CD8-positive, alpha-beta memory T cell (primary cell): Measurements from ENCODE around the gene PSRC1. TPM values are rescaled to one million over a fixed set of nuclear protein-coding genes. Genes with fewer than 3 reads are reported as not detected.
A peak's percentile ranks its signal among the peaks of the same experiment; 100 is the strongest.

Experiments
- CTCF ChIA-PET: fragments of 350-600 bp; sonication (Branson Sonifier 250); formaldehyde crosslinking; loops from one replicate; lab custom pipeline; 2021; ENCODE audit warnings: antibody characterized with exemption; lab: Charles Lee
- POLR2A ChIA-PET: fragments of 350-600 bp; sonication (Branson Sonifier 250); formaldehyde crosslinking; loops from one replicate; lab custom pipeline; 2021; ENCODE audit warnings: antibody characterized with exemption; lab: Charles Lee
- DNase-seq, 5 donors: peaks; one replicate each; pipeline versions ENCODE4 v3.0.0 to v3.0.0-alpha.2; 2020 to 2022; ENCODE audit warnings: mixed read lengths in 1 of 5
- H3K27ac ChIP-seq: one replicate; pipeline ENCODE4 v1.7.0; 2013; ENCODE audit warnings: low read depth, mild to moderate bottlenecking, low read length, moderate library complexity
- H3K27me3 ChIP-seq: 2 replicates; pipeline ENCODE4 v1.7.0; 2013; ENCODE audit warnings: low read length, mild to moderate bottlenecking; ENCODE audit not compliant: insufficient read depth, poor library complexity, severe bottlenecking
- H3K36me3 ChIP-seq: 2 replicates; pipeline ENCODE4 v1.7.0; 2013; ENCODE audit warnings: mild to moderate bottlenecking, low read length, moderate library complexity; ENCODE audit not compliant: insufficient read depth
- H3K4me1 ChIP-seq: 2 replicates; pipeline ENCODE4 v1.7.0; 2013; ENCODE audit warnings: mild to moderate bottlenecking, low read length, moderate library complexity; ENCODE audit not compliant: insufficient read depth
- H3K4me3 ChIP-seq: 2 replicates; pipeline ENCODE4 v1.7.0; 2013; ENCODE audit warnings: mild to moderate bottlenecking, low read length
- H3K9me3 ChIP-seq: 2 replicates; pipeline ENCODE4 v1.7.0; 2013; ENCODE audit warnings: mild to moderate bottlenecking, low read length
- H3K27ac Mint-ChIP-seq, 8 donors: one replicate each; pipeline ENCODE4 v1.8.0; 2020 to 2021; ENCODE audit warnings: mixed read lengths in 8 of 8, mild to moderate bottlenecking in 6 of 8, inconsistent platforms in 3 of 8, moderate library complexity in 3 of 8
- H3K27me3 Mint-ChIP-seq, 2 donors: one replicate each; pipeline ENCODE4 v1.8.0; 2020 to 2021; ENCODE audit warnings: mixed read lengths in 2 of 2, mild to moderate bottlenecking in 1 of 2, moderate library complexity in 1 of 2
- H3K36me3 Mint-ChIP-seq, 3 donors: one replicate each; pipeline ENCODE4 v1.8.0; 2020 to 2021; ENCODE audit warnings: mixed read lengths in 3 of 3, inconsistent platforms in 1 of 3, mild to moderate bottlenecking in 1 of 3
- H3K4me1 Mint-ChIP-seq, 3 donors: one replicate each; pipeline ENCODE4 v1.8.0; 2020 to 2021; ENCODE audit warnings: mixed read lengths in 3 of 3, inconsistent platforms in 1 of 3, mild to moderate bottlenecking in 1 of 3
- H3K4me3 Mint-ChIP-seq, 7 donors: one replicate each; pipeline ENCODE4 v1.8.0; 2020 to 2021; ENCODE audit warnings: mixed read lengths in 7 of 7, mild to moderate bottlenecking in 6 of 7, moderate library complexity in 4 of 7, inconsistent platforms in 2 of 7
- H3K9me3 Mint-ChIP-seq, 5 donors: one replicate each; pipeline ENCODE4 v1.8.0; 2020 to 2022; ENCODE audit warnings: mixed read lengths in 5 of 5, mild to moderate bottlenecking in 3 of 5, moderate library complexity in 2 of 5, inconsistent platforms in 1 of 5
- polyA plus RNA-seq: library from polyadenylated mRNA; unstranded; fragments of 300-500 nt; fragmentation: Illumina TruSeq; gene quantifications from one replicate; pipeline ENCODE4 v1.2.3, GENCODE V29; 2021
- total RNA-seq, 2 experiments: library from RNA; stranded (reverse); gene quantifications; one replicate each; pipeline ENCODE4 v1.2.3, GENCODE V29; 2021

Gene PSRC1
- total and polyA plus RNA-seq, 3 experiments from 2014 or later: 0.59 to 5.8 (median 5.4) TPM

- no peak overlapping the region for H3K4me3 Mint-ChIP-seq
- H3K27me3 ChIP-seq: no peaks in the 10 kb centered on the region
- H3K27ac ChIP-seq: no peak overlapping the region
- no peaks in the 10 kb centered on the region for H3K4me1 ChIP-seq
- H3K4me1 Mint-ChIP-seq: peaks cover 0 to 16% (median 3%) of the 10 kb centered on the region in 3 donors
- DNase-seq: no peak
- no peaks in the 10 kb centered on the region for H3K9me3 Mint-ChIP-seq
- peaks cover 0 to 2% (median 0%) of the 10 kb centered on the region in 3 donors for H3K36me3 Mint-ChIP-seq
- peak overlapping the region in 1 of 8 donors; percentile 22 for H3K27ac Mint-ChIP-seq
- no peaks in the 10 kb centered on the region for H3K27me3 Mint-ChIP-seq
- POLR2A ChIA-PET: no interaction called here
- CTCF ChIA-PET: interaction anchor here (1.3 kb wide), 1 partner anchor 275 kb away, joined by 5 read pairs; no protein-coding TSS in a partner anchor
- no peaks in the 10 kb centered on the region for H3K36me3 ChIP-seq
- no peaks in the 10 kb centered on the region for H3K9me3 ChIP-seq
- no peak overlapping the region for H3K4me3 ChIP-seq
Measured at GRCh38 chr1:109257682-109258421, 25.1 kb downstream of the PSRC1 start.

- H3K27ac ChIP-seq: no peak overlapping the region
- H3K36me3 ChIP-seq: no peaks in the 10 kb centered on the region
- POLR2A ChIA-PET: no interaction called here
- no peaks in the 10 kb centered on the region for H3K9me3 ChIP-seq
- Mint-ChIP-seq H3K9me3 (no peaks in the 10 kb centered on the region), H3K4me3 (peak overlapping the region in 1 of 7 donors; percentile 34), H3K36me3 (peaks cover 0 to 2% (median 0%) of the 10 kb centered on the region in 3 donors), H3K27ac (peak overlapping the region in 1 of 8 donors; percentile 37), H3K4me1 (peaks cover 0 to 23% (median 6%) of the 10 kb centered on the region in 3 donors), H3K27me3 (no peaks in the 10 kb centered on the region)
- no peaks in the 10 kb centered on the region for H3K4me1 ChIP-seq
- H3K27me3 ChIP-seq: no peaks in the 10 kb centered on the region
- no peak overlapping the region for H3K4me3 ChIP-seq
- no peak for DNase-seq
- CTCF ChIA-PET: interaction anchor here (0.7 to 1.3 kb wide), 2 partner anchors 276 to 297 kb away, joined by 3 to 5 read pairs; no protein-coding TSS in a partner anchor
Measured at GRCh38 chr1:109256971-109257681, 25.8 kb downstream of the PSRC1 start.

- Mint-ChIP-seq H3K27ac (no peak overlapping the region), H3K27me3 (no peaks in the 10 kb centered on the region), H3K36me3 (peaks cover 0 to 2% (median 0%) of the 10 kb centered on the region in 3 donors), H3K4me3 (peak overlapping the region in 1 of 7 donors; percentile 84), H3K4me1 (peaks cover 0 to 29% (median 6%) of the 10 kb centered on the region in 3 donors), H3K9me3 (no peaks in the 10 kb centered on the region)
- DNase-seq: no peak
- no peaks in the 10 kb centered on the region for H3K27me3 ChIP-seq
- ChIA-PET POLR2A (no interaction called here), CTCF (interaction anchor here (0.6 kb wide), 1 partner anchor 10 kb away, joined by 3 read pairs; no protein-coding TSS in a partner anchor)
- H3K27ac ChIP-seq: no peak overlapping the region
- no peaks in the 10 kb centered on the region for H3K4me1 ChIP-seq
- H3K9me3 ChIP-seq: no peaks in the 10 kb centered on the region
- H3K4me3 ChIP-seq: no peak overlapping the region
- no peaks in the 10 kb centered on the region for H3K36me3 ChIP-seq
Measured at GRCh38 chr1:109256085-109256484, 26.9 kb downstream of the PSRC1 start.

- no peak overlapping the region for H3K27ac Mint-ChIP-seq
- no peak overlapping the region for H3K4me3 Mint-ChIP-seq
- no peak overlapping the region for H3K4me3 ChIP-seq
- H3K9me3 Mint-ChIP-seq: no peaks in the 10 kb centered on the region
- no peaks in the 10 kb centered on the region for H3K9me3 ChIP-seq
- ChIA-PET POLR2A (no interaction called here), CTCF (interaction anchor here (0.6 kb wide), 1 partner anchor 10 kb away, joined by 3 read pairs; no protein-coding TSS in a partner anchor)
- no peaks in the 10 kb centered on the region for H3K27me3 ChIP-seq
- no peaks in the 10 kb centered on the region for H3K4me1 ChIP-seq
- H3K4me1 Mint-ChIP-seq: peaks cover 0 to 33% (median 6%) of the 10 kb centered on the region in 3 donors
- H3K27ac ChIP-seq: peak overlapping the region; percentile 38
- peaks cover 0 to 2% (median 0%) of the 10 kb centered on the region in 3 donors for H3K36me3 Mint-ChIP-seq
- DNase-seq: no peak
- H3K36me3 ChIP-seq: no peaks in the 10 kb centered on the region
- H3K27me3 Mint-ChIP-seq: no peaks in the 10 kb centered on the region
Measured at GRCh38 chr1:109255678-109256077, 27.3 kb downstream of the PSRC1 start.

DNA sequence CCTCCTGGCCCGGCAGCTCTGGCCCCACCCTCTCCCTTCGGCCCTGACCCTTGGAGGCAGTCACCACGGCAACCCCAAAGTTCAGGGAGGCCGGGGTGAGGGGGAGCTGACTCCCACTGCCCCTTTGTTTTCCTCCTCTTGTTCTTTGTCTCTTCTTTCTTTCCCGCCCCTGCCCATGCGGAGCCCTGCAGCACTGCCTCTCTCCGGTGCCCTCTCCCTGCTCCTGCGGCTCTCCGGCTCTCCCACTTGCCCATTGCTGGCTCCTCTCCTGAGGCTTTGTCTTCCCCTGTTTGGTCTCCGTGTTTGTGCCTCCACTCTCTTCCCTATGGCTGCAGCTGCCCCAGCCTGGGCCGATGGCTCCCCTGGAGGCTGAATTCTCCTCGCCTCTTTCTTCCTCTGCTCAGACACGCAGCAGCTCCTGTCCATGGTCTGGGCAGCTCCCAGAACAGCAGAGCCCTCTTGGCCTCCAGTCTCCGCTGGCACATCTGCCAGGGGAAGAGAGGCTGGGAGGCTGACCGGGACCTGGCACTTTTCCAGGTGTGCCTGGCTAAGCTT lies 27.8 kb downstream of the PSRC1 start:
- DNase-seq: no peak
- H3K27me3 ChIP-seq: no peaks in the 10 kb centered on the region
- Mint-ChIP-seq H3K9me3 (no peaks in the 10 kb centered on the region), H3K27me3 (no peaks in the 10 kb centered on the region), H3K36me3 (peaks cover 0 to 2% (median 0%) of the 10 kb centered on the region in 3 donors), H3K4me3 (no peak overlapping the region), H3K27ac (no peak overlapping the region), H3K4me1 (peaks cover 0 to 34% (median 6%) of the 10 kb centered on the region in 3 donors)
- H3K36me3 ChIP-seq: no peaks in the 10 kb centered on the region
- peak overlapping the region; percentile 38 for H3K27ac ChIP-seq
- no peak overlapping the region for H3K4me3 ChIP-seq
- POLR2A ChIA-PET: no interaction called here
- CTCF ChIA-PET: interaction anchor here (0.6 to 1.5 kb wide), 4 partner anchors 10 to 277 kb away, joined by 3 to 5 read pairs (median 4); no protein-coding TSS in a partner anchor
- H3K9me3 ChIP-seq: no peaks in the 10 kb centered on the region
- H3K4me1 ChIP-seq: no peaks in the 10 kb centered on the region

GRCh38 chr1:109254621-109255096 lies 28.3 kb downstream of the PSRC1 start:
- ChIA-PET POLR2A (no interaction called here), CTCF (interaction anchor here (1.0 to 1.6 kb wide), 5 partner anchors 9 to 278 kb away, joined by 3 to 5 read pairs (median 4); no protein-coding TSS in a partner anchor)
- Histone ChIP-seq H3K27ac (peak overlapping the region; percentile 38), H3K9me3 (no peaks in the 10 kb centered on the region), H3K27me3 (no peaks in the 10 kb centered on the region), H3K4me3 (no peak overlapping the region), H3K4me1 (no peaks in the 10 kb centered on the region), H3K36me3 (no peaks in the 10 kb centered on the region)
- H3K4me1 Mint-ChIP-seq: peaks cover 0 to 34% (median 6%) of the 10 kb centered on the region in 3 donors
- no peaks in the 10 kb centered on the region for H3K9me3 Mint-ChIP-seq
- H3K36me3 Mint-ChIP-seq: peaks cover 0 to 2% (median 0%) of the 10 kb centered on the region in 3 donors
- no peaks in the 10 kb centered on the region for H3K27me3 Mint-ChIP-seq
- H3K27ac Mint-ChIP-seq: no peak overlapping the region
- no peak overlapping the region for H3K4me3 Mint-ChIP-seq
- DNase-seq: no peak

DNA sequence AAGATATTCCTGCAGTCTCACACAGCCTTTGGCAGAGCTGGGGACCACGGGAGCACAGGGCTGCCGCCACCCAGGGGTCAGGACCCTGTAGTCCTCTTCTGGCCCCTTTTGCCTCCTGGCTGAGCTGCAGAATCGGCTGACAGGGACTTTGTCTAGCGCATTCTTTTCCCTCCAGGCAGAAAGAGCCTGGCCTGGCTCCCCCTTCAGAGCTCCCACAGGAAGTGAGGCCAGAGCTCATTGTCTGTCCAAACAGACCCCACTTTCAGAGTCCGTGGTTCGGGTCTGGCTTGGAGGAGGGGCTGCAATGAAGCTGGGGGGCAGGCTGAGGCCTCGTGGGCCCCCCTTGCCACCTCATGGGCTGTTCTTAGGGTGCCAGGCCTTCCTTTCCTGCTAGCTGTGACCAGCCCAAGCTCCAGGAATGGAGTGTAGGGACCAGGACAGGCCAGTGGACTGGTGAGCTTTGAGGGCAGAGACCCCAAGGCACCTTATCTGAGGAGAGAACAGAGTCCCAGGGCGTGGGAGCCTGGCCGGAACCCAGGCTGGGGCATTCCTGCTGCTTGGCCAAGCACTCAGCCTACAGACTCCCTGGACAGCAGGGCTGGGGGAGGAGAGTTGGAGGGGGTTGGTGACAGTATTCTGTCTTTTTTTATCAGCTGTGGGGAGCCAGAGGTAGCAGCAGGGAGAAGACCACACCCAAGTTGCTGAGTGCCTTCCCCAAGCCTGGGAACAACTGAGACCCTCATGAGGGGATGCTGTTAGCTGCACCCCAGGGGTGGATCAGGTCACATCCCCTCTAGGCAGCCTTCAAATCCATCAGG lies 28.9 kb downstream of the PSRC1 start:
- Histone ChIP-seq H3K4me1 (peaks cover 3% of the 10 kb centered on the region), H3K27ac (peak overlapping the region; percentile 38), H3K27me3 (no peaks in the 10 kb centered on the region), H3K9me3 (no peaks in the 10 kb centered on the region), H3K36me3 (no peaks in the 10 kb centered on the region), H3K4me3 (no peak overlapping the region)
- Mint-ChIP-seq H3K9me3 (no peaks in the 10 kb centered on the region), H3K4me1 (peaks cover 3 to 38% (median 9%) of the 10 kb centered on the region in 3 donors), H3K4me3 (no peak overlapping the region), H3K27ac (no peak overlapping the region), H3K27me3 (peaks cover 3% of the 10 kb centered on the region in 2 donors), H3K36me3 (no peaks in the 10 kb centered on the region)
- ChIA-PET CTCF (interaction anchor here (0.6 to 1.8 kb wide), 8 partner anchors 8 to 279 kb away, joined by 3 to 5 read pairs (median 4); no protein-coding TSS in a partner anchor), POLR2A (no interaction called here)
- no peak for DNase-seq
